ENCODE data around the gene PNP.

The PNP gene

DNA sequence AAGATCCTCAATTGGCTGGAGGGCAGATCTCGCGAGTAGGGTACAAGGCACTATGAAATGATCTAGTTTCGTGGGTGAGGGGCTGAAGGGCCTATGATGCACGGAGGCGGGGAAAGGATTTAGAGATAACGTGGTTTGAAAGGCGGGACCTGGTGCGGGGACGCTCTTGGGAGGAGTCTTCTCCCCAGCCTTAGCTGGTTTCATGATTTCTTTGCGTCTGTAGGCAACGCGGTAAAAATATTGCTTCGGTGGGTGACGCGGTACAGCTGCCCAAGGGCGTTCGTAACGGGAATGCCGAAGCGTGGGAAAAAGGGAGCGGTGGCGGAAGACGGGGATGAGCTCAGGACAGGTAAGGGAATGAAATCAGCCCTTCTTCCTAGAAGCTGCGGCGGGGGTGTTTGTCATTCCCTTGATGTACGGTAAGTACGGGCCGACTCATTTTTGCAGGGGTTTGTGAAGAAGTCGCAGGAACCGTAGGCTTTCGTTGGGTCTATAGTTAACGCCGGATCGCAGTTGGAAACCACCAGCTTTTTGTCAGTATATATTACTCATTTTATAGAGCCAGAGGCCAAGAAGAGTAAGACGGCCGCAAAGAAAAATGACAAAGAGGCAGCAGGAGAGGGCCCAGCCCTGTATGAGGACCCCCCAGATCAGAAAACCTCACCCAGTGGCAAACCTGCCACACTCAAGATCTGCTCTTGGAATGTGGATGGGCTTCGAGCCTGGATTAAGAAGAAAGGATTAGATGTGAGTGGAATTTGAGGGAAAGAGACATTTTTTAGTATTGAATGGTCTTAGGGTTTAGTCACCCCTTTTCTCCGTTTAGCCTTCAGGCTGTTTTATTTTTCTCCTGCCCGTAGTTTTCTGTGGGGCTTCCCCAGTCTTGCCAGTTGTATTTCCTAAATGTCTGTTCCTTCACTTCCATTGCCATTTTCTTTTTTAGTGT is 13.6 kb upstream of the PNP start:
- DNase-seq (ENCODE audit: low spot score), result no peak

DNA sequence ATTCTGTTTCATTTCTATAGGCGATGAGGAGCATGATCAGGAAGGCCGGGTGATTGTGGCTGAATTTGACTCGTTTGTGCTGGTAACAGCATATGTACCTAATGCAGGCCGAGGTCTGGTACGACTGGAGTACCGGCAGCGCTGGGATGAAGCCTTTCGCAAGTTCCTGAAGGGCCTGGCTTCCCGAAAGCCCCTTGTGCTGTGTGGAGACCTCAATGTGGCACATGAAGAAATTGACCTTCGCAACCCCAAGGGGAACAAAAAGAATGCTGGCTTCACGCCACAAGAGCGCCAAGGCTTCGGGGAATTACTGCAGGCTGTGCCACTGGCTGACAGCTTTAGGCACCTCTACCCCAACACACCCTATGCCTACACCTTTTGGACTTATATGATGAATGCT is 12.2 kb upstream of the PNP start:
- no peak for DNase-seq (ENCODE audit: low spot score)

DNA sequence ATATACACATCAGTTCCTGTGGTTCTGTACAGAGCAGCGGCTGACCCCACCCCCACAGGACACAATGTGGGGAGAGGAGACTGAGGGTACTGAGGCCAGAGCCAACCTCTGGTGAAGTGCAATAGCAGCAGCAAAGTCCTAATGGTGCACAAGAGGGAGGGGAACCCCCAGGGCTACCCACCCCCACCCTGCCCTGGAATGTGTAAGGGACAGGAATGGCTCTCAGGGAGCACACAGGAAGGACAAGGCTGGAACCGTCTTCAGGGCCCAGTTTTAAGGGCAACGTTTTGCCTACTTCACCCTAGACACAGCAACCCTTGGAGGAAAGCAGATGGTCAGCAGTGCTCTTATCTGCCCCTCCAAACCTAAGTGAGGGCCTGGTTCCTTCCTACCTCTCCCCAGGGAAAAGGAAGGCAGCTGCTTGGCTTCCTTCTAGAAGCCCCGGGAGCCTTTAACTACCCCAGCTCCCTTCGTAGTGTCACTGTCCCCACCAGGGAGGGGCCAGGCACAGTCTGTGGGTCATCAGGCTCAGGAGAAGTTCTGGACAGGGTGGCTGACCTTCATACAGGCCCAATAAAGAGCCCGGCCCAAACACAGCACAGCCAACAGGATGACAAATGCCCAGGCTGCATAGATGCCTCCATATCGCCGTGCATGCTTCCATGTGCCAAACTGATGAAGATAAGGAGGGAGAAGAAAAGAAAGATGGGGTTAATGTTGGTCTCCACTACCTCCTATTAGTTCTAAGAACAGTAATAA is 11.0 kb upstream of the PNP start:
- DNase-seq (ENCODE audit: low spot score), result no peak

DNA sequence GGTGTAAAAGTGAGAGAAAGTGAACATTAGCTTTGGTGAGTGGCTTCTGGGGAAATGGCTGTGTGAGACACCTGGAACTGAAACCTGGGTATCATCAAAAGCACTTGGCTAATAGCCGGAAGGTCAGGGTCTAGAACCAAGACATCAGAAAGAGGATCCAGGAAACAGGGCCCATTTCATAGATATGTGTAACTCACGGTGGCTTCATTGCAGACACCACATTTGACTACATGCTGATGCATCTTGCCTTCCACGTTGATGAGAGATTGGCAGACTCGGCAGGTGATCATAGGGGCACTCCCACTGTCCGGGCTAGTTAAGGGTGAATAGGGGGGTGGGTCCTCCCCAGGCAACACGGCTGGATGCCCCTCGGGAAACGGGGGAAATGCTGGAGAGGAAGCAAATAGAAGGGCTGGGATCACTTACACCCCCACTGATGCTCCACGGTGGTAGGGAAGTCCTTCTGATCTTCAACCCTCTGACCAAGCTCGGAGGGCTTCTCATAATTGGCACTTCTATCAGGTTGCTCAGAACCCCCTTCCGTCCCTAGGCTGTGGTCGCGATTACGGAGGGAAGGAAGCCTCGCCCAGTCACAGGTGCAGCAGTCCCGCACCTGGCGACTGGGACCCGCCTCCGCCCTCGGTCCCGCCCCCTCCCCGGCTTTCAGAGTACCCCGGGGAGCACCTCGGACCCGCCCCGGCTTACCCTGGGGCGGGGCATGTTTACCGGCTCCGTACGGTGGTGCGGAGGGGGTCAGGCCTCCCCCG is 8.6 kb upstream of the PNP start:
- no peak for DNase-seq (ENCODE audit: low spot score)

DNA sequence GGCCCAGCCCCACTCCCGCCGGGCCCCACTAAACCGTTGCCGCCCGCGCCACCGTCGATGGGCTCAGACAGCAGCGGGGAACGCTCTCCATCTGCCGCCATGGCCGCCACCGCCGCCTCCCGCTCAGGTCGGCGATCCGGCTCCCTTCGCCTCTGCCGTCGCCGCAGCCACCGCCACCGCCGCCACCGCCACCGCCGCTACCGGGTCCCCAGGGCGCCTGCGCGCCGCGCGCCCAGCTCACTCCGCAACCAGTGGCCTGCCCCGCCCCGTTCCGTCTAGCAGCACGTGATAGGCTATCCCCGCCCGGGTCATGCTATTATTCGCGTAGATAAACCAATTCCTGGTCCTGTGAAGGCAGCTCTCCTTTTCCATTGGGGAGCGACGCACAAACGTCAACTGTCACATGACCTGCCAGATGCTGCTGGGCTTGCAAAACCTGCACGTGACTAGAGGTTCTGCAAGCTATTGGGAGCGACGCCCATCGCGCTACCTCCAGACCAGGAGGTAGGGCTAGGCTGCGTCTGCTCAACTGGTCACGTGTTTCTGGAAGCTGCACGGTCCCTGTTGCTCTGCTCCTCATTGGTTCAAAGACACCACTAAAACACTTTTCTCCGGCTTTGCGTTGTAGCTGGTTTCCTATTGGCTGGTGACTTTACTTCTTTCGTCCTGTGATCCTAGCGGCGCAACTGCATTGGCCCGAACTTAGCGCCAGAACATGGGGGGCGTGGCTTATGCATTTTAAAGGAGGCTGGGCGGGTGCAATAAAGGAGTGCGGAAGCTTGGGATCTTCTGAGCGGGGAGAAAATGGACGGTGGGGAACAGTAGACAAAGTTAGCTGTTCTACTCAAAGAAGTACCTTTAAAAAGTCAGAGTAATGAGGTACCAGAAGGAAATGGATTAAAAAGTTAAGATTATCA is 7.7 kb upstream of the PNP start, which contains the start of gene PIP4P1:
Gene PIP4P1 (minus strand): TSS at position 210 of the 917 bp plus-strand sequence. CDS start 109 bp downstream, at position 101.
- peak; percentile 100 for DNase-seq (ENCODE audit: low spot score)

DNA sequence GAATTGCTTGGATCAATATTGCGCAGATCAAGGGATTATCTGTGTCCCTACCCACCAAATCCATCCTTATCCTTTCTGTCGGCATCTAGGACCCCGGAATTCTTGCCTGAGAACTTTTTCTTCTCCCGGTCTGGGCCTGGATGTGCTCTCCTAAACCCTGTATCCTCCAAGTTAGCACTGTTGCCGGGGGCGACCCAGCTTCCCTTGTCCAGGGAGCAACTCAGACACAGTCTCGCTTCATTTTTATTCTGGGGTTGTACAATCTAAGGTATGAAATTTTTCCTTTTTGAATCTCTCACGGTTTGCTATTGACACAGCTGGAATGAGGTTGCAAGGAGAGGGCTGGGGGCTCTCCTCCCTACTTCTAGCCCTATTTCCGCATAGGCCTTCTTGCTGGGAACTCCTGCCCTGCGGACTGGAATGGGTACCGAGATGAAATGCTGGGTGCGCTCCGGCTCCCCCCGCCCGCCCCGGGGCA is 403 bp upstream of the PNP start:
- no peak for DNase-seq (ENCODE audit: low spot score)

DNA sequence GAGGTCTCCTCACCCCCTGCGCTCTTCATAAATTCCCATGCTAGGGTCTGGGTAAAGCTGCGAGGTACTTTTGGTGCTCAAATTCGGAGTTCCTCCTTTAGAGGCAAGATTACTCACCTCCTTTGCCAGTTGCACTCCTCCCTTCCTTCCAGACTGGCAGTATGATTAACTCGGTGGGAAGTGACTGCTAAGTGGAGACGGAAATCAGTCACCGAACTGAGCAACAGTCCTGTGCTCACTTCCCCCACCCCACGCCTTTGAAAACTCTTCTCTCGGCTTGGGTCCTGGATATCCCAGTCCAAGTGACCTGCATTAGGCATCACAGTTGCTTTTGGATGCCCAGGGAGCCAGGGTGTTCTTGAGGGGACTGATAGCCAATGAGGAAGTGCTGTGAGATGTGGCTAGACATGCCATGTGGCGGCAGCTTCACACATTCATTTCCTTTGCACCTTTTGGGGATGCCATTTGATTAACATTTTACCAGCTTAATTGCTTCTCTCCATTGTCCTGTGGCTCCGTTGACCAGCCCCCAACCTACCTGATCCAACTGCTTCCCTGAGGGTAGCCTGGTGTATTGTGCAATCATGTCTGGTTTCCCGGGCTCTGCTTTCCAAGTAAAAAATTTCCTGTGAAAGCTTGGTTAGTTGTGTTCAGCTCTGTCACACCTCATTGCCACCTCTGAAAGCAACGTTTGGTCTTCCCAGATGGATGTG is 840 bp downstream of the PNP start:
- DNase-seq (ENCODE audit: low spot score), result peak; percentile 61

DNA sequence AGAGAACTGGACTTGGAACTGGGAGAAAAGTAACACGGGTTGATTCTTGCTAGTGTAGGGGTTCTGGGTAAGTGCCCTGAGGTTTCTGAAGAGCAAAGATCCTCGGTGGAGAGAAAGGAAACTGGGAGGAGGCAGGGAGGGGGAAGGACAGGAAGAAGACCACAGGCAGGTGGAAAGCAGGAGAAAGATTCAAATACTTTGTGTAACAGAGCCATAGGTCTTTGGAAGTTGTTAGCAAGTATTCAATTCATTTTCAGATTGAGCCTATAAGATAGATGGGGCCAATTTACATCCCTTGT is 1.3 kb downstream of the PNP start:
- DNase-seq (ENCODE audit: low spot score), result no peak

DNA sequence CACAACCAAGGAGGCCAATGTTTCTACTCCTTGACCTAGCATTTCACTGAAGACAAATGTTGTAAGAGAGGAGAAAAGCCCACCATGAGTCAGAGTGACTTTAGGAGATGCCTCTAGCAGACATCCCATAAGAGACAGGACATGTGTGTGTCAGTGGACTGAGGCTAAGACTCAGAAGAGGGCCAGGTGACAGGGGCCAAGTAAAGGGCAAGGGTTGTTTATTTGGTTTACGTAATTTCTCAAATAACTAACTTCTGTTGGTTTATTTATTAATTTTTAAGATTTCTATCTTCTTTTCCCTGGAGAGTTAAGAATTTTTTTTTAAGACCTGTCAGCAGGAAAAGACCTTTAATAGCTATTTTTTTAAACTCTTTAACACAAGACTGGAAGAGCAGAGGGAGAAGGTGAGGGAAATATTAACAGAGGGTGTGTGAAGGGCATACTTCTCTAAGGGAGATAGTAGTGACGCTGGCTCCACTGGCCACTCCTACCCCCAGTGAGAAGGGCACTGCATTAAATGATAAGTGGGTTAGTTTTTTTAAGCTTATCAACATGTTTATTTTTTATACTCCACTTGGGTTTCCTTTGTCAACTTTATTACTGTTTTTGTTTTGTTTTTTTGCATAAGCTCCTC is 3.4 kb downstream of the PNP start:
- no peak for DNase-seq (ENCODE audit: low spot score)

DNA sequence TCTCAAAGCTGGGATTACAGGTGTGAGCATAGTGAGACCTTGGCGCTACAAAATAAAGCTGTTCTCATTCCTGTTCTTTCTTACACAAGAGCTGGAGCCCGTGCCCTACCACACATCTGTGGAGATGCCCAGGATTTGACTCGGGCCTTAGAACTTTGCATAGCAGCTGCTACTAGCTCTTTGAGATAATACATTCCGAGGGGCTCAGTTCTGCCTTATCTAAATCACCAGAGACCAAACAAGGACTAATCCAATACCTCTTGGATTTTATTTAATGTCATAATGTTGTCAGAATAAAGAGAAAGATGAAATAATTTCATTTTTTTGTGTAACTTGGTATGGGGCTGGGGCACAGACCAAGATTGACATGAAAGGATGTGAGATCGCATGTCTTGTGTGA is 7.6 kb downstream of the PNP start:
- DNase-seq (ENCODE audit: low spot score), result no peak

DNA sequence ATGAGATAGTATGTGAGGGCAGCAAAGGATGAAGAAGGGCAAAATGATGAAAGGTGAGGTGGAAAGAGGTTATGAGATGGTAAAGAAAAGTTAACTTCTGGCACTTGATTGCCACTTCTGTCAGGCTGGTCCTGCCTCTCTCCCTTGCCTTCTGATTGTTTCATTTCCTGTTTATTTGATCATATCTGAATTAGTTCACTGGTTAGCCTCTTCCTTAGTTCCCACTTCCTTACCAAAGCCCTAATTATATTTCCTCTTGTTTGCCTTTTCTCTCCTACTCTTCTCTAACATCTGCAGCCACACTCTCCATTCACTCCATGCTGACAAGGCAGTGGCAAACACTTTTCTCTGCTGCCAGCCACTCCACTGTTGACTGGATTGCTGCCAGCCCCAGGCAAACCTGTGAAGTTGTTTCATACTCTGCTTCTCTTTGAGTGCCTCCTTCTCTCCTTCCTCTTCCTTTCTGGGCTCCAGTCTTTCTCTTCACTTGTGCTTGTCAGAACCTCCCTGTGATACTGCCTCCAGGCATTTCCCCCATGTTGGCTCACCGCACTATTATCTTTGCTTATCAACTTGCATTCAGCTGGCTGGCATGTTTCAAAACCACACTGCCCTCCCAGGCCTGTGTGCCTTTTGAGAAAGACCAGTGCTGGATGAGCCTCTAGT is 8.1 kb downstream of the PNP start:
- peak; percentile 59 for DNase-seq (ENCODE audit: low spot score)

DNA sequence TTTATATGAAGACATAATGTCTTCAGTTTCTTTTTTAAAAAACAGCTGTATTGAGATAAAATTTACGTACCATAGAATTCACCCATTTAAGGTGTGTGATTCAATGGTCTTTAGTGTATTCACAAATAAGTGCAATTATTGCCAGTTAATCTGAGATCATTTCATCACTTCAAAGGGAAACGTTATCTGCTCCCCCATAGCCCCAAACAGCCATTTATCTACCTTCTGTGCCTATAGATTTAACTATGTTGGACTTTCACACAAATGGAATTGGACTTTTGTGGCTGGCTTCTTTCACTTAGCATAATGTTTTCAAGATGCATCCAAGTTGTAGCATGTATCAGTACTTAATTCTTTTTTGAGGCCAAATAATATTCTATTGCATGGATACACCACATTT is 9.7 kb downstream of the PNP start:
- DNase-seq (ENCODE audit: low spot score), result no peak

DNA sequence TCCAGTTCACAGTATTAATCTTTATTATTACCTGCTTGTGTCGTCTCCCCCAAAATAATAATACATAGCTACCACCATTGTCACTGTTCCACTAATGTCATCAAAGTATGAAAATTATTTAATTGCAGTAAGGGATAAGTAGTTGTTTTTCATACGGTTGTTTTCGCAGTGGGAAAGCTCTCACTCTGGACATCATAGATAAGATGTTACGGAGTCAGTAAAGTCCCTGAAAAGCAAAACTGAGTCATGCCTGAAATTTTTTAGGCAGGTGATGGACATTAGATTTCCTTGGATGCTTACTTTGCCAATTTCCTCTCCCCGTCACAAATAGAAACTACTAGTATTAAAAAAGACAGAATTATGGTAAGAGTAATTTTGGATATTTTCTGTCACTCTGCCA is 13.2 kb downstream of the PNP start:
- no peak for DNase-seq (ENCODE audit: low spot score)

DNA sequence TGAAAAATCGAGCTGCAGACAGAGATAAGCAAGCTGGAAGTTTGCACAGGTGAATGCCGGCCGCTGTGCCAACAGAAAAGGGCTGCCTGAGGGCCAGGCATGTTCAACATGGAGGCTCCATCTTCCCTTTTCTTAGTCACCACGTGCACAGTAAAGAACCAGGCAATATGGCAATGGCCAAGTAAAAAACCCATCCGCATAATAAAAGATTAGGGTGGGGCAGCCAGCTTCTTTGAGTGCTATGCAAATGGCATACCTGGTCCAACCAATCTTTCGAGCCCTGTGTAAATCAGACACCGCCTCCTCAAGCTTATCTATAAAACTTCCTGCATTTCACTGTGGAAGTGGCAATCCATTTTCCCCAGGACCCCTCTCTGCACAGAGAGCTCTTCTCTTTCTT is 16.7 kb downstream of the PNP start:
- no peak for DNase-seq (ENCODE audit: low spot score)

DNA sequence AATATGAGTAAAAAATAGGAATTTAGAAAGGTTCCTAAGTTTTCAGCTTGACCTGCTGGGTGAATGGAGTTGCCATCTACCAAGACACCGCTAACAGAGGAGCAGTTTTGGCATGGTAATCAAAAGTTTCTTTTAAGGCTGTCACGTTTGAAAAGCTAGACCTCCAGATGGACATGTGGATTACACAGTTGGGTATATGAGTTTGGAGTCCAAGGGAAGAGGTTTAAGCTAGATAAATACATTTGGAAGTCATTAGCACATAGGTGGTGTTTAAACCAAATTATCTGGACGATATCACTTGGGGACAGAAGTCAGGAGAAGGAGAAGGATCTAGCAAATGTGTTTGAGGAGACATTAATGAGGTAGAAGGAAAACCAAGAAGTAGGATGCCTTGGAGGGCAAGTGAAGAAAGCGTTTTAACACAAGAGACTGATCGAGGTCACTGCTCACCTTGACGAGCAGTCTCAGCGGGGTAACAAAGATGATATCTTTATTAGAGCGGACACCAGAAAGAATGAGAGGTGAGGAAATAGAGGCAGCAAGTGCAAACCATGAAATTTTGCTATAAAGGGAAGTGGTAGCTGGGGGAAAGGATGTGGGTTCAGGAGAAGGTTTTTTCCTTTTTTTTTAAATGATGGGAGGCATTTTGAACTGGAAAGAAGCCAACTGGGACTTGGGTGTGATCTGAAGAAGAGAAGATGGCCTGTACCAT is 17.6 kb downstream of the PNP start:
- DNase-seq (ENCODE audit: low spot score), result no peak

DNA sequence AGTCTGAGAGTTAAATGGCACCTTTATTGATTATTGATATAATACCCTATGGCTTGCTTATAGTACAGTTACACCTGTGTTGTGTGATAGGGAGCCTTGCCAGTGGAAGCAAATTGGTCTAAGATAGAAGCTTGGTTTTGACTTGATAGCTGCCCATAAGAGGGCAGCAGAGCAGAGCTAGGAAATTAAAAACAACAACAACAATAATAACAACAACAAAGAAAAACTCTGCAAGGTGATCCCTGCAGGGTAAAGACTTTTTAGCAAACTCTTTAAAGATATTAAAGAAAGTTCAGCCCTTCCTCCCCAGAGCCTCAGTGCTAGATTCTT is 18.2 kb downstream of the PNP start:
- DNase-seq (ENCODE audit: low spot score), result no peak

DNA sequence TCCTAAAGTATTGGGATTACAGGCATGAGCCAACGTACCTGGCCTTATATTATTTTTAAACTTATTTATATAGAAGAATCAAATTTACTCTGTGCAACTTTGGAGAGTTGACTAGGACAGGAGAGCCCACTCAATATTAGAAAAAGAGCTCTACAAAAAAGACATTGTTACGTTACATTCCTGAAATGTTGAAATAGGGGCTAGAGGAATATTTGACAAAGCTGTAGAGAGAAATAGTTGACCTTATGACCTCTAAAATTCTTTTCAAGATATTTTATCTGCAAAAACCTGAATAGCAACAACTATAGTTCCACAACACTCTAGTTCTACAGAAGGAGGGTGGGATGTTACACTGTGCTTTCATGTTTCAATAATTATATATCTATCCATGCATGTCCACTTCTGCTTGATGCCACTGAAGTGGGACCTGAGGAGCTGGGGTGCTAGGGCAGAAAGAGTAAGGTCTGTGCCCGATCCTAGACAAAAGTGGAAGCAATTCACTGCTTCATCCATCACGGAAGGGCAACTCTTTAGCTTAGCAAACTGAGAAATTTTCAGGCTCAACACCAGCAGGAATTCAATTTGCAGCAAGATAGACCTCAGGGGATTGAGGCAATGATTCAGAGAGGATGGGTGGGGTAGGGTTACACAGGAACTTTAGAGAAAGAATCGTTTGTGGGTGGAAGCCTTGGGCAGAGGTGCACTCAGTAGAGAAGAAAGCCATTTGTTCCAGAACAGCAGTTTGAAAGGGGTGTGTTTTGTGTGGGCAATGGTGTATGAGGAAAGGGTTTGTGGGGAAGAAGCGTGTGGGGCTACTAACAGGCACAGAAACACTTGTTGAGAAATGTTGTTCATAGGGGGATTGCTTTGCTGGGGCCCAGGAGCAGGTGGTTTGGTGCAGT is 20.1 kb downstream of the PNP start:
- DNase-seq (ENCODE audit: low spot score), result no peak

DNA sequence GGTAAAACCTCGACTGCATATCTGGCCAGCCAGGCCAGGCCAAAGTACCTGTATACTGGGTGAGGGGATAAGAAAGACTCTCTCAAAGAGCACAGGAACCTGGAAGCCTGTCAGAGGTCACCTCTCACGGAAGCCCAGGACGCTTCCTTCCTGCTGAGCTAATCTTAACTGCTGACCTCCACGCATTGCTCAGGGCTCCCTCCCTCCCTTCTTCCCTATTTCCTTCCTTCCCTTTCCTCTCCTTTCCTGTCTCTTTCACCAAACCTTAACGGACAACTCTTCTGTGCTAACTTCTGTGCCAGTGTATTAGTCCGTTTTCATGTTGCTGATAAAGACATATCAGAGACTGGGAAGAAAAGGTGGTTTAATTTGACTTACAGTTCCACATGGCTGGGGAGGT is 21.4 kb downstream of the PNP start:
- no peak for DNase-seq (ENCODE audit: low spot score)
